ENCODE data around the gene SP8. TPM values are rescaled to one million over a fixed set of nuclear protein-coding genes. Genes with fewer than 3 reads are reported as not detected.

Gene SP8
- total RNA-seq, 1 donor from 2014 or later, result not detected

DNA sequence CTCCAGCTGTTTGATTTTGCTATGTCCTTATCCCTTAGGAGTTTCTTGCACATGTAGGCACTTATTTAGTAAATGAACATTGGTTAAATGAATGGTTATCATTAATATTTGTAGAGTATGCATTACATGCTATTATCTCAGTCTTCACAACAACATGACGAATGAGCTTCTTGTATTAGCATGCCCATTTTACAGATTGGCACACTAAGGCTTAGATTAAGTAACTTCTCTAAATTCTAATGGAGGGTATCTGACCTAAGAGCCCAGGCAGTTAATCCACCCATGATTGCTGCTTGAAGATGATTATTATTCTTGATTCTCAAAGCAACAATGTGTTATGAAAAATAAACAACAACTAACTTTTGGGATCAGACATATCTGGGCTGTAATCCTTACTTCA, 32.7 kb downstream of the SP8 start:
- DNase-seq (ENCODE audit: low read depth in 2 of 2), result no peak

DNA sequence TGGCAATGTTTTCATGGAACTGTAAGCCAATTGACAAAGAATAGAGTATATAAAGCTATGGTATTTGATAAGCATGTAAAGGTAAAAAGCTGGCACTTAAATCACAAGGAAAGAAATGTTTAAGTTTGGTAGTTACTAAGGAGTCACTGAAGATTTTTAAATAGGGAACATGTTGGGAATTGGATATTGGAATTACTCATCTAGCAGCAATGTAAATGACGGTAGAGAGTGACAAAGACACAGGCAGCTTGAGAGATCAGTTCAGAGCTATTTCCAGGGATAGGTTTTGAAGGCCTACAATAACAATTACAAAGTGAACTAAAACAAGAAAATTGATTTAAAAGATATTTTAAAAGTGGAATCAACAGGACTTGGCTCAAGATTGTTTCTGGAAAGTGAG, 36.8 kb downstream of the SP8 start:
- no peak for DNase-seq (ENCODE audit: low read depth in 2 of 2)

DNA sequence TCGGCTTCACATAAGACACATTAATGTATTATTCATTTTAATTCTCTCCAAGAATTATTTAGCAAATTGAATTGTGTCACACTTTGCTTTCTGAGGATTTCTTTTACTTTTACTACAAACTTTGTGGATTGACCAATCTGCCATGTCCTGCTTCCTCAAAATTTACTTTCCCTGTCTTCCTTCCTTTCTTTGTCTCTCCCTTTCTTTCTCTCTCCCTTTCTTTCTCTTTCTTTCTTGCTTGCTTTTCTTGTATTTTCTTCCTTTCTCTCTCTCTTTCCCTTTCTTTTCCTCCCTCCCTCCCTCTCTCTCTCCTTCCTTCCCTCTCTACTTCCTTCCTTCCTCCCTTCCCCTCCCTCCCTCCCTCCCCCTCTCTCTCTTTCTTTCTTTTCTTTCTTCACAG, 37.8 kb downstream of the SP8 start:
- no peak for DNase-seq (ENCODE audit: low read depth in 2 of 2)

DNA sequence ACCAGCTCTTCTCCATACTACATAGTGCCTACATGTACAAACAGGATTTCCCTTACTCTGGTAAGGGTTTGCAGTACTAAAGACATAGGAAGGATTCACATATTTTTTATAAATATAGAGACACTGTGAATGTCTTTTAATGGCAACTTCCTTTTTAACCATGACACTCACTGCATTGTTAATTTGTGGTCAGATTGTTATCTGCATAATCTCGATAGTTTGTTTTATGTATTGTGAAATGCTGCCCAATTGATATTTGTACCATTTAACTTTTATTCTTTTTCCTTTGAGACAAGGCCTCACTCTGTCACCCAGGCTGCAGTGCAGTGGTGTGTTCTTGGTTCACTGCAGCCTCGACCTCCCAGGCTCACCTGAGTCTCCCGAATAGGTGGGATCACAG, 39.7 kb downstream of the SP8 start:
- DNase-seq (ENCODE audit: low read depth in 2 of 2), result no peak

DNA sequence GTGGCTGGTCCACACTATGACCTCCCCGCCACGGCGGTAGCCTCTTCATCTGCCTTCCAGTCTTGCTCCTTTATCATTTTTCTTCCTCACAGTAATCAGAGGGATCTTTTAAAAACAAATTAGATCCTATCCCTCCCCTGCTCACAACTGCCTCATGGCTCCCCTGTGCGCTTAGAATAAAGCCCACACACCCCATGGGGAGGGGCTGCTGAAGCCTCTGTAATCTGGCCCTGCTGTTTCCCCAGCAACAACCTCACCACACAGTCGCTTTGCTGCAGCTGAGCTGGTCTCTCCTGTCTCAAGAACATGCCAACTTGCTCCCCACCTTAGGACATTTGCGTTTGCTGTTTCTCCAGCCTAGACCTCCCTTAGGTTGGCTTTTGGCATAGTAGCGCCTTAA, 41.0 kb downstream of the SP8 start:
- no peak for DNase-seq (ENCODE audit: low read depth in 2 of 2)

DNA sequence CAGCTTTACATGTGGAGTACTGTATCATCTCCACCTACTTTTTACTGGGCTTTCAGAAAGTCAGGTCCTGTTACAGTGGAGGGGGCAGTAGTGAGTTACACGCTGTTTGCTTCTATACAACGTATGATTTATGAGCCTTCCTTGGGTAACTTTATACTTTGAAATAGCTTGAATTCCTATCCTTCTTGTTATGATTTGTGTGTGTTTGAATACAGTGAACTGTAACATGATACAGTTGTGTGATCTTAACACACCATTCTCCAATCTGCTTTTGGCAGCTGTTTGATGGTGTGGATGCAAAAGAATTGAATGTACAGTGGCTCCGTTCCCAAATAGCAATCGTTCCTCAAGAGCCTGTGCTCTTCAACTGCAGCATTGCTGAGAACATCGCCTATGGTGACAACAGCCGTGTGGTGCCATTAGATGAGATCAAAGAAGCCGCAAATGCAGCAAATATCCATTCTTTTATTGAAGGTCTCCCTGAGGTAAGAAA, 41.7 kb downstream of the SP8 start:
- no peak for DNase-seq (ENCODE audit: low read depth in 2 of 2)

DNA sequence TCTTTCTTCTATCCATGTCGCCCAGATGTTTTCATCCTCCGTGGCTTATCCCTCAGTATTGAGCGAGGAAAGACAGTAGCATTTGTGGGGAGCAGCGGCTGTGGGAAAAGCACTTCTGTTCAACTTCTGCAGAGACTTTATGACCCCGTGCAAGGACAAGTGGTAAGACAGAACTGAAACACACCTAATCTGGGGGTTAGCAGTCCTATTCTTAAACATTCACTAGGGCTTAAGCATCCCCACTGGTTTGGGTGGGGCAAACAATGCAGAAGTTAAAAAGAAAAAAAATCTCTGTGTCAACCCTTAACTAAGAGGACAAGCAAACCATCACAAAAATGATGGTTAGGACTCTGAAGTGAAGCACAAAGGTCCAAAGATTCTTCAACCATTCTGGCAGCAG, 43.8 kb downstream of the SP8 start:
- DNase-seq (ENCODE audit: low read depth in 2 of 2), result no peak

DNA sequence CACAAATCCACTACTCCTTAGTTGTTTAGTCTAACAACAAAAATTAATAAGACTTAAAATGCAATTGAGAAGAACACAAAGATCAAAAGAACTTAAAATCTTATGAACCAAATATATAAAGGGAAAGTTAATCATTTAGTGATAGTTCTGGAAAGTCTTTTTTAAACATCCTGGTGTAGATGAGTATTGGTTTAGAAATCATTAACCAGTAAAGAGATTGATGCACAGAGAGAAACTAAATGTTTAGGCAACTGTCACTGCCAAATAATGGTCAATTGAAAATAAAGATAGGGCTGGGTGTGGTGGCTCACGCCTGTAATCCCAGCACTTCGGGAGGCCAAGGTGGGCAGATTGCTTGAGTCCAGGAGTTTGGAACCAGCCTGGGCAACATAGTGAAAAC, 44.9 kb downstream of the SP8 start:
- no peak for DNase-seq (ENCODE audit: low read depth in 2 of 2)

DNA sequence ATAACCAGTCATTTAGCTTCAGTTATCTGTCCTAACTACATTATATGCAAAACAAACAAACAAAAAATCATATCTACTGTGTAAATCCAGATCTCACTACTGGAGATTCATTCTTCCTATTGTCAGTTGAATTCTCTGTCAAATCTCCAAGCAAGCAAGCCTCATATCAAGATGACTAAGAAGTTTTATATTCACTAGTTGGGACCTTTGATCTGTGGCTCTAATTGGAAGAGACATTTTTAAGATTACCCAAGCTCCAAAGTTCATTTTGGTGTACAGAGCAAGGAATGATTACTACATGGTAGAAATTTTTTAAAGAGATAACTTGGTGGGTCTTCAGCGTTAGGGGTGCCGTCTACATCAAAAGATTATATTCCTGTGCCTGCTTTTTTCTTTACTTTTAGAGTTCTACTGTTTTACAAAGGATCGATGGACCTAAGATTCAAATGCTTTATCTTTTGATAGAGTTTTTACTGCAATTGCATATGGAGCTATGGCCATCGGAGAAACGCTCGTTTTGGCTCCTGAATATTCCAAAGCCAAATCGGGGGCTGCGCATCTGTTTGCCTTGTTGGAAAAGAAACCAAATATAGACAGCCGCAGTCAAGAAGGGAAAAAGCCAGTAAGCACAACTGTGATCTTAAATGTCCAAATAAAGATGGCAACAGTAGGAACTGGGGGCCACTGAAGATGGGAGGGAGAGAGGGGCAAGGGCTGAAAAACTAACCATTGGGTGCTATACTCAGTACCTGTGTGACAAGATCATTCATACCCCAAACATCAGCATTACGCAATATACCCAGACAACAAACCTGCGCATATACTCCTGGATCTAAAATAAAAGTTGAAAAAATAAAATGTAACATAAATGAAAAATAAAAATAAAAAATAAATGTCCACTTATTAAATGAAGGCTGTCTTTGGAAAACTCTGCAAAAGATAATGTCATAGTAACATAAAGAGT, 47.9 kb downstream of the SP8 start:
- DNase-seq (ENCODE audit: low read depth in 2 of 2), result no peak

DNA sequence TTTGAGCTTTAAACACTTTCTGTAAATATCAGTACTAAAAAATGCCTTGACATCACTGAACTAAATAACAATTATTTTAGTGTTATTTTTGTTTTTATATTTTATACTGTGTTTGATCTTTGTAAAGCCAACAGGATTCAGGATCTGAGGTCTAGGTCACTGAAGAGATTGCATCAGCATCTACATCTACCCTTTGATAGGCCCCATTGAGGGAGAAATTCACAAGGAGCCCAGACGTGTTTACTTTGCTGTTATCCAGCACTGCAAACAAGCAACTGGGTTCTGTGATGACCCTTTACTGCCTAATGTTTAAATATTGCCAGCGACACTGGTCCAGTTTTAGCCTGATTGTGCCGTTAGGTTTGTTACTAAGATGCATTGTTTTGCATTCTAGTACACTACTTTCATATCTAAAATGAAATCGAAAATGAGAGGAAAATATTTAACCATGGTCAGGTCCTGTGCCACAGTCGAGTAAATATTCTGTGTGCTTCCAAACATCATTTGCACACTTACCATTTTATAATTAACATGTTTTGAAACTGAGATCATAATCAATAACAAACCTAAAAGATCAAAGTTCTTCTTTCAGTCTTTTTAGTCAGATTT, 48.7 kb downstream of the SP8 start:
- no peak for DNase-seq (ENCODE audit: low read depth in 2 of 2)

DNA sequence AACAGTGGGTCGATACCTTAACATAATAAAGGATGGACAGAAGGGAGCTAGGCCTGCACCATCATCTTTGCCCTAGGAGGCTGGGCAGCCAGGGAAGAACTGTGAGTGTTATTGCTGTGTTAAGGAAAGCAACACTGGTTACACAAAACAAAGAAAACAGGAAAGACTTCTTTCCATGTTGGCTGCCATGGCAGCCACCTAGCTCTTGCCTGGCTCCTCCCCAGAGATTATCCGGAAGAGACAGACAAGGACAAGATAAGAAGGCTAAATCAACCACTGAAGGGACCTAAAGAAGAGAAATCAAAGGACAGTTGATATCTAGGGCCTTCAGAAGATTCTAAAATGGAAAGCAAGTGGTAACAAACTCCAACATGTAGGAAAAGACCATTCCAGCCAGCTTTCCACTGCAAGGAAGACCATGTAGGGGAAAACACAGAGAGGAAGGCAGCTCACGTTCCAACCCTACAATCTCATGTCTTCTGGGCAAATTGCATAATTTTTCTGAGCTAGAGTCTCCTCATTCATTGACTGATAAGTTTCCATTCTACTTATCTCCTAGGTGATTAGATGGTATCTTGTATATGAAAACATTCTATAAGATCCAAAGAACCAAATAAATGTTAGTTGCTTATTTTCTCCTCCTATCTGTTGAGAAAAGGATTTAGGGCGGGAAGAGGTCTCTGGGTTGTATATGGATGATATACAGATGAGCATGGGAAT, 51.2 kb downstream of the SP8 start:
- DNase-seq (ENCODE audit: low read depth in 2 of 2), result no peak

Other genes with a start within 250 kb of the SP8 start
- gene ABCB5, start 171.2 kb downstream of the SP8 start, total RNA-seq, result not detected in 2 replicates